Transverse colon (tissue), 4 donors: Measurements from ENCODE around the gene TP53I11.

ENCODE experiments used
- EP300 ChIP-seq: sonication (generic); formaldehyde crosslinking; IDR thresholded peaks from one replicate; pipeline ENCODE4 v1.6.1; 2017; ENCODE audit warnings: antibody characterized with exemption, low read depth
- POLR2A ChIP-seq: fragments of 450-650 bp; IDR thresholded peaks from one replicate; pipeline ENCODE4 v1.6.1; 2016; ENCODE audit warnings: antibody characterized with exemption, mild to moderate bottlenecking, moderate library complexity
- POLR2AphosphoS5 ChIP-seq, 3 donors: sonication (generic); formaldehyde crosslinking; IDR thresholded peaks; one replicate each; pipeline ENCODE4 v1.6.1; 2016; ENCODE audit warnings: antibody characterized with exemption in 3 of 3
- TF ChIP-seq, protein P1 (sequence below), 5 experiments: fragments of 200-600 bp in 3 of 5; fragments of 450-650 bp in 2 of 5; sonication (generic) in 3 of 5; IDR thresholded peaks; 1 replicate in 2 of 5; 2 replicates in 3 of 5; pipeline ENCODE4 v1.5.1; 2016 to 2017; ENCODE audit warnings: antibody characterized with exemption in 5 of 5, inconsistent platforms in 3 of 5, mild to moderate bottlenecking in 2 of 5, moderate library complexity in 1 of 5

DNA sequence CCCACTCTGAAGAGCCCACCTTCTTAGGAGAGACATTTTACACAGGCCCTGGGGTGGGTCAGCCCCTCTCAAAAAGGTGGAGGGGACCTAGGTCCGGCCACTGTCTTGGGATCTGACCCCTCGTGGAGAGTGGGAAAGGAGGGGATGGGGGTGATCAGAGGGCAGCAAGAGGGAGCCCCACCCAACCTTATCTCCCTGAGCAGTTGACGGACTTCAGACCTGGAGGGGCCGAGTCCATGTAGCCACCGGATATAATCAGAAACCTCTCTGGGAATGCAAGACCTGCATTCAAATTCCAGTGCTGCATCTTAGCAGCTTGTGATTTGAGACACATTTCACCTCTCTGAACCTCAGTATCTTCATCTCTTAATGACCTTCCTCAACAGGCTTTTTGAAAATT is 44.0 kb downstream of the TP53I11 start:
- TF ChIP-seq, protein P1, sequence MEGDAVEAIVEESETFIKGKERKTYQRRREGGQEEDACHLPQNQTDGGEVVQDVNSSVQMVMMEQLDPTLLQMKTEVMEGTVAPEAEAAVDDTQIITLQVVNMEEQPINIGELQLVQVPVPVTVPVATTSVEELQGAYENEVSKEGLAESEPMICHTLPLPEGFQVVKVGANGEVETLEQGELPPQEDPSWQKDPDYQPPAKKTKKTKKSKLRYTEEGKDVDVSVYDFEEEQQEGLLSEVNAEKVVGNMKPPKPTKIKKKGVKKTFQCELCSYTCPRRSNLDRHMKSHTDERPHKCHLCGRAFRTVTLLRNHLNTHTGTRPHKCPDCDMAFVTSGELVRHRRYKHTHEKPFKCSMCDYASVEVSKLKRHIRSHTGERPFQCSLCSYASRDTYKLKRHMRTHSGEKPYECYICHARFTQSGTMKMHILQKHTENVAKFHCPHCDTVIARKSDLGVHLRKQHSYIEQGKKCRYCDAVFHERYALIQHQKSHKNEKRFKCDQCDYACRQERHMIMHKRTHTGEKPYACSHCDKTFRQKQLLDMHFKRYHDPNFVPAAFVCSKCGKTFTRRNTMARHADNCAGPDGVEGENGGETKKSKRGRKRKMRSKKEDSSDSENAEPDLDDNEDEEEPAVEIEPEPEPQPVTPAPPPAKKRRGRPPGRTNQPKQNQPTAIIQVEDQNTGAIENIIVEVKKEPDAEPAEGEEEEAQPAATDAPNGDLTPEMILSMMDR (IDR thresholded peaks at IDR 0.05) = no peak
- TF ChIP-seq POLR2A (no peak), POLR2AphosphoS5 (IDR thresholded peaks at IDR 0.05) (no peak), EP300 (peak; percentile 67)
